Hepatocyte (in vitro differentiated cells): Measurements from ENCODE around the gene PCID2.

Source experiments
- EZH2 ChIP-seq: fragments of 200-600 bp; sonication (generic); IDR thresholded peaks from 2 replicates; pipeline ENCODE4 v1.6.1; 2016; ENCODE audit warnings: antibody characterized with exemption, mild to moderate bottlenecking, borderline replicate concordance
- TF ChIP-seq, protein P1 (sequence below): fragments of 200-600 bp; sonication (generic); IDR thresholded peaks from 2 replicates; pipeline ENCODE4 v1.5.1; 2016; ENCODE audit warnings: antibody characterized with exemption, mild to moderate bottlenecking; ENCODE audit not compliant: poor library complexity

DNA sequence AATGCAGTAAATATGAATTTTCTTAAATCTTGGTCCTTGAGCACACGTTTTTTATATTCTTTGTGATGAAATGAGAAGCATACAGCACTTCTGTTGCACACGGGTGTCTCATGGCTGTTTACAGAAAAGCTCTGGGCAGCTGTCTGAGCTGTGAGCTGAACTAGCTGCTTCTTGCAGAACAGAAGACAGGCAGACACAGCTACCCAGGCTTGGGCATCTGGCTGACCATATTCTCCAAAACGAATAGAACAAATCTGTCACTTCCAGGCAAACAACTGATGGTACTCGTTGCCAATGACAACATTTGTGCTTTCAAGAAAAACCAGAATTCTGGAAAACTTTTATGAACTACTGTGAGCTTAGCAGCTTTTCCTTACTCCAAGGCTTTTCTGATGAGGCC is 16.2 kb downstream of the PCID2 start:
- TF ChIP-seq, protein P1, sequence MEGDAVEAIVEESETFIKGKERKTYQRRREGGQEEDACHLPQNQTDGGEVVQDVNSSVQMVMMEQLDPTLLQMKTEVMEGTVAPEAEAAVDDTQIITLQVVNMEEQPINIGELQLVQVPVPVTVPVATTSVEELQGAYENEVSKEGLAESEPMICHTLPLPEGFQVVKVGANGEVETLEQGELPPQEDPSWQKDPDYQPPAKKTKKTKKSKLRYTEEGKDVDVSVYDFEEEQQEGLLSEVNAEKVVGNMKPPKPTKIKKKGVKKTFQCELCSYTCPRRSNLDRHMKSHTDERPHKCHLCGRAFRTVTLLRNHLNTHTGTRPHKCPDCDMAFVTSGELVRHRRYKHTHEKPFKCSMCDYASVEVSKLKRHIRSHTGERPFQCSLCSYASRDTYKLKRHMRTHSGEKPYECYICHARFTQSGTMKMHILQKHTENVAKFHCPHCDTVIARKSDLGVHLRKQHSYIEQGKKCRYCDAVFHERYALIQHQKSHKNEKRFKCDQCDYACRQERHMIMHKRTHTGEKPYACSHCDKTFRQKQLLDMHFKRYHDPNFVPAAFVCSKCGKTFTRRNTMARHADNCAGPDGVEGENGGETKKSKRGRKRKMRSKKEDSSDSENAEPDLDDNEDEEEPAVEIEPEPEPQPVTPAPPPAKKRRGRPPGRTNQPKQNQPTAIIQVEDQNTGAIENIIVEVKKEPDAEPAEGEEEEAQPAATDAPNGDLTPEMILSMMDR, result no peak
- no peak for TF ChIP-seq EZH2
